DMS53 treated with DMSO at 0.1 percent for 48 hours (cell line): ENCODE data around the gene UST.
"Not testable (repeated sequence)": the region's sequence is repeated elsewhere in the genome, so short reads cannot be mapped to it uniquely, and the experiment has no call there.

ENCODE experiments used
- DNase-seq: peaks from one replicate; lab custom pipeline; 2025; ENCODE audit not compliant: unreplicated experiment; lab: John Stamatoyannopoulos, UW

Gene UST

DNA sequence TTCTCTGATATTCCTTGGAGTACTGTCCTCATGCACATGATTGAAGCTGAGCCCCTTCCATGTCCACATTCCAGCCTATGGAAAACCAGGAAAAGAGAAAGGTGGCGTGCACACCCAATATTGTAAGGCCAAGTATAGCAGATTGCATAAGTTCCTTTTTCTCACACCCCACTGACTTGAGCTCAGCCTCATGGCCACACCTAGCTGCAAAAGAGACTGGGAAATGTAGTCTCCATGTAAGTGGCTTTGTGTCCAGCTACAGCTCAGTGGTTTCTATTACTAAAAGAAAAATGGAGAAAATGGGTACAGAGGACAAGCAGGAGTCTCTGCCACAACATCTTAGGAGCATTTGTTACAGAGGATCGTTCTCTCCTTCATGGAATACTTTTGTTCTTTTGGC lies 10.8 kb upstream of the UST start:
- no peak for DNase-seq

DNA sequence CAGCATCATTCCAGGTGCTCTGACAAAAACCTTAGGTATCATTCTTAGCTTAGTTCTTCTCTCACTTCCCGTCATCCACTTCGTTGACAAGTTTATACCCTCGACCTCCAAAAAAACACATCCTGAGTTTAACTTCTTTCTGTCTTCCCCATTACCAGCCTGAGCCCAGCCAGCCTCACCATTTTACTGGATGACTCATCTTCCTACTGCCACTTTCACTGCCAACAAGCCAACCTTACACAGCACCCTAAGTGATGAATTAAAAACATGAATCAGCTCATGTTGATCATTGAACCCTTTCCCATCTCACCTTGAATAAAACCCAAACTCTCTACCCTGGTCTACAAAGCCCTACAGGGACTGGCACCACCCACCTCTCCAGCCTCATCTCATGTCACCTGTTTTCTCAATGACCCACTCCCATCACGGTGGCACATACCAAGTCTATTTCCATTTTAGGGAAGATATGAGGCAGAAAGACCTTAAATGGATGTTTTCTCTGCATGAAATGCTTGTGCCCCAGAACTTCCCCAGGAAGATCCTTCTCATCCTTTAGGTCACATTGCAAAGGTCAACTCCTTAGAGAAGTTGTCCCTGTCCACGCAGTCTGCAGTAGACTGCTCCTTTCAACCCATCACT lies 9.9 kb upstream of the UST start:
- no peak for DNase-seq

DNA sequence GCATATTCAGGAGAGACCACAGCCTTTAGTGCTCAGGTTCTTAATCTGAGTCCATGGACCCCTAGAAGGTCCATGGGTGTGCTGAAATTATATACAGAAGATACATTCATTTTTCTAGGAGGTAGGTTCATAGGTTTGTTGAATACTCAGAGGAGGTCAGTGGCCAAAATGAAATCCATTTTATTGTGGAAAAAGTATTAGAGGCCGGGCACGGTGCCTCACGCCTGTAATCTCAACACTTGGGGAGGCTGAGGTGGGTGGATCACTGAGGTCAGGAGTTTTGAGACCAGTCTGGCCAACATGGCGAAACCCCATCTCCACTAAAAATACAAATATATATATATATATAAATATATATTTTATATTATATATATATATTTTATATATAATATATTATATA lies 9.0 kb upstream of the UST start:
- DNase-seq = no peak

DNA sequence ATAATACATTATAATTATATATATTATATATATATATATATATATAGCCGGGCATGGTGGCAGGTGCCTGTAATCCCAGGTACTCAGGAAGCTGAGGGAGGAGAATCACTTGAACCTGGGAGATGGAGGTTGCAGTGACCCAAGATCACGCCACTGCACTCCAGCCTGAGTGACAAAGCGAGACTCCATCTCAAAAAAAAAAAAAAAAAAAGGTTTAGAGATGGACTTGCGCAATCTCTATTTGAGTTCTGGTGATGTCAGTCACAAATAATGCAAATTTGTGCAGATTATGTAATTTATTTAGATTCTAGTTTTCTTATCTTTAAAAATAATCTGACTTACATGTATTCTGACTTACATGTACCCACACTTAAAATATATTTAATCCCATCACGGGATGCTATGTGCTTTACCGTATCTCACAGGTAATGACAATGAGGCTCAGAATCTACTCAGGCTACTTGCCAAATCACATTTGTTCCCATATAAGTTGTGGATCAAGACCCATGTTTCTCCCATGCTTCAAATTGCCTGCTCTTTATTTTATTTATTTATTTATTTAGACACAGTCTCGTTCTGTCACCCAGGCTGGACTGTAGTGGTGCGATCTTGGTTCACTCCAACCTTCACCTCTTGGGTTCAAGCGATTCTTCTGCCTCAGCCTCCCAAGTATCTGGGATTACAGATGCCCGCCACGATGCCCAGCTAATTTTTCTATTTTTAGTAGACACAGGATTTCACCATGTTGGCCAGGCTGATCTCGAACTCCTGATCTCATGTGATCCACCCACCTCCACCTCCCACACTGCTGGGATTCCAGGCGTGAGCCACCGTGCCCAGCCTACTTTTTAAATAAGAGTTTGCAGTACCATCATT lies 7.6 kb upstream of the UST start:
- no peak for DNase-seq

DNA sequence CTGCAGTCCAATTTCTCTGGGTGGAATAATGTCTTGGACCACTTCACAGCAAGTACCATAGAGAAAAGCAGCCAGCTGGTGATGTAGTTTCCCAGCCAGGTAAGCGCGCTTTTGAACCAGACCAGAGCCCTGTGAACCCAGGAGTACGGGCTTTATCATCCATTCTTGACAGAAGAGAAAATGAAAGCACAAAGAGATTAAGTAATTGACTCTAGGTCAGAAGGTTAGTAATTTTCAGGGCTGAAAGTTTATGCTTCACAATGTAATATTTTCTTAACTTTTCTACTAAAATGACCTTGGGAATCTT lies 7.1 kb upstream of the UST start:
- no peak for DNase-seq

DNA sequence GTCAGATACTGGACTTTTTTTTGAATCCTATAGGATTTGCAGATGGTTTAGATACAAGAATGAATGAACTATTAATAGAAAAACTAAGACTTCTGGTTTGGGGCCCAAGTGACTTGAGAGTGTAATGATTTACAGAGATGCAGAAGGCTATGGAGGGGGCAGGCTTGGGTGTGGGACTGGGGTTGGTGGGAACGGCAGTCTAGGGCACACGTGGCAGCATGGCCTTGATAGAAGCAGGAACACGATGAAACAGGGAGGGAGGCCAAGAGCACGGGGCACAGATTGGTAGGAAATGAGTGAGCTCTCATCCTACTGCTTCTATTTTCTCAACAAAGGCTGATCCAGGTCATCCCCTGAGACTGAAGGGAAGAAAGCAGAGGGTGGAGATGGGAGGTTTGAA lies 3.4 kb upstream of the UST start:
- no peak for DNase-seq

DNA sequence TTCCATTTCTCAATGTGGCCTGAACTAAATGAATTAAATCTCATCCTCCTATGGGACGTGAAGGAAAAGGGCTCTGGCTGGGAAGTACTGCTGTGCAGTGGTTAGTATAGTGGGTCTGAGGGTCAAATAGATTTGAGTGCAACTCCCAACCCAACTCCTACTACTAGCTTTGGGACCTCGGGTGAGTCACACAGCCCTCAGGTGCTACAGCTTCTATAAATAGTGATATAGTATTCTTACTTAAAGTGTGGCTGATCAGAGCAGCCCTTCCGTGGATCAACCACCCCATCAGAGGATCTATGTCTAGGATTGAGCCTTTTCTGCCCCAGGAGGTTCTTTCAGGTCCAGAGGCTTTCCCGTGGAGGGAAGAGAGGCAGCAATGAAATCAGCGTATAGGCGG lies 904 bp upstream of the UST start:
- DNase-seq = no peak

DNA sequence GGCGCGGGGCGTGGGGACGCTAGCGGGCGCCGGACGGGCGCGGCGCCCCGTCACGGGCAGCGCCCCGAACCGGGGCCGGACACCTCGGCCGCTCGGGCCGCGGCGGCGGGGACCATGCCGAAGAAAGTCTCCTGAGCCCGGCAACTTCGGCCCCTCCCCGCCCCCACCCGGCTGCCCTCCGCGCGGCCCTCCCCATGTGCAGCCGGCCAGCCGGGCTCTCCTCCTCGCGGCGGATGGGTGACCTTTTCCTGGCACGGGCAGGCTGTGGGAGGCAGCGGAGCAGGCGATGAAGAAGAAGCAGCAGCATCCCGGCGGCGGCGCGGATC lies 278 bp downstream of the UST start:
- DNase-seq = peak; percentile 2

DNA sequence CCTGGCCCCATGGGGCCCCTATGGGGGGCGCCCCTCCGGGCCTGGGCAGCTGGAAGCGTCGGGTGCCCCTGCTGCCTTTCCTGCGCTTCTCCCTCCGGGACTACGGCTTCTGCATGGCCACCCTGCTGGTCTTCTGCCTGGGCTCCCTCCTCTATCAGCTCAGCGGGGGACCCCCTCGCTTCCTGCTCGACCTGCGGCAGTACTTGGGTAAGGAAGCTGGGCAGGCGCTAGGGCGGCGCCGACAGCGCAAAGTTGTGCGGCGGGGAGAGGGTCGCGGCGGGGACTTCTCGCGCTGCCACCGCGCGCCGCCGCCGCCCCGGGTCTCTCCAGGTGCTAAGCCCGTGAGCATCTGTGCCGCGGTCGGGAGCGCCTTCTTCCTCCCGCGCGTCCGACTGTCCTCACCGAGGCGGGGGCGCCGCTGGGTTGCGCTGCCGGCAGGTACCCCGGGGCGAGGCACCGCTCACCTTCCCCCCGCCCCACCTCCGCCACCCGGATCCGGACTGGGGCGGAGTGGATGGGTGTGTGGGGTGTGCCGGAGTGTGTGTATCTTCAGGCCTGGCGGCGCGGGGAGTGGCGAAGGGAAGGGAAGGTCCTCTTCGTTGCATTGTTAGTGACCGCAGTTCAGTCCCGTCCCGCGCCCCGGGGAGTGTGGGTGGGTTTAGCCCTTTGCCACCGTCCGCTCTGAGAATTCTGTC lies 788 bp downstream of the UST start:
- peak; percentile 13 for DNase-seq

DNA sequence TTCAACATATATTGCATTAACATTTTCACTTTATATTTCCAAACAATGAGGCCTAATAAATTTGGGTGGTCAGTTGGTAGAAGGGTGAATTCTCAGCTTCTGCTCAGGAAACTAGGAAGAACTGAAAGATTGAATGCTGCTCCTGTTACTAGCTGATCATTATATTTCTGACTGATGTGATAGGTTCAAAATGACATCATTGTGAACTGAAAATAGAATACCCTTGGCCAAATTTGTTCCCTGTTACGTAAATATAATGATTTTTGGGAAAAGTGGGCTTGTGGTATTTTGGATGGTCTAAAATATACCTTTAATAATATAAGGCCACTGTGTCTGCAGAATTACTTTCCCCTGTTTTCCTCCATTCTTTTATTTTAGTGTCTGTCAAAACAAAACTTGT lies 2.8 kb downstream of the UST start:
- DNase-seq = no peak

DNA sequence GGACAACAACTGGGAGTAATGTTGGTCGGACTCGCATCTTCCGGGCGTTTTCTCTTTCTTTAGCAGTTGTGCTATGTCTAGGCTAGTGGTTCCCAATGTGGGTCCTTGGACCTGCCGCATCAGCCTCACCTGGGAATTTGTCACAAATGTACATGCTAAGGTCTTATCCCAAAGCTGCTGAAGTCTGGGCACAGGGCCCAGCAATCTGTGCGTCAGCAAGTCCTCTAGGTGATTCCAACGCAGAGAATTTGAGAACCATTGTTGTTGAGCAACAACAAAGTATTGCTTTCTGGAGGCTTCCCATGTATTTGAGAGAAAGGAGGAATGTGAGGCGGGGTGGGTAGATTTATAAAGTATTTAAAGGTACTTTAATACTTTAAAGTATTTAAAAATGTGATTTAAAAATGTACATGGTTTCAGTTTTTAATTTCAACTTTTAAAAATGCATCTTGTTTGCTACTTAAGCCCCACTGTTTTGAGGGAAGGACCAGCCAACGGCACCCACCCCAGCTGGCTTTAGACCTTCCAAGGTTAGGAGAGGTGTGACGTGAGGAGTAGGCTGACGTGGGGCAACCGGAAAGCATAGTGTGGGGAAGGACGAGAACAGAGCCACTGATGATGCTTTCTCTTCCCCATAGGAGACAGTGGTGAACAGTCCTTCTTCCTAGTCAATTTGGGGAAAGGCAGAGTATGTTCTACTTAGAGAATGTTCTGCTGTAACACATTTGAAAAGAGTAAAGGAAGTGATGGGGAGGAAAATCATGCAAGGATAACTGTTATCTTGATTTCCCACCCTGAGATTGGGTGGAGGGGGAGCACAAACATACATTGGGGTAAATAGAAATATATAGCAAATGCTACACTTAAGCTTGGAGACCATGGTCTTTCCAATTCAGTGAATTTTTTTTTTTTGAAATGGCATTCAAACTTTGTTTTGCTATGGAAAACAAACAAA lies 4.3 kb downstream of the UST start:
- DNase-seq = no peak

DNA sequence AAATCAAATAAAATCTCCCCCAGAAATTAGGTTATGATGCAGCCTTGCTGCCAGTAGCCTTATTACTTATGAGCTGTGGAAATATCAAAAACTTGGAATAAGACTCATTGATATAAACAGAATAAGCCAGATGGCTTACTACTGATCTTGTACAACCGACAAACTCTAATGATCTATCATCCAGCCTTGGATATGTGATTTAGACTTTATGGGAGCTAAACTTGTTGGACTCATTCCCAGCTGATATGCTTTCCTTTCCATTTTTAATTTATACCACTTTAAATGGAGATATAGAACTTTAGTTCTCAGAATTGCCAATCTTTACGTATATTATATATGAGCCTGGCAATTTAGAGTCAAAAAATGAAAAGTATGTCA lies 5.0 kb downstream of the UST start:
- no peak for DNase-seq

DNA sequence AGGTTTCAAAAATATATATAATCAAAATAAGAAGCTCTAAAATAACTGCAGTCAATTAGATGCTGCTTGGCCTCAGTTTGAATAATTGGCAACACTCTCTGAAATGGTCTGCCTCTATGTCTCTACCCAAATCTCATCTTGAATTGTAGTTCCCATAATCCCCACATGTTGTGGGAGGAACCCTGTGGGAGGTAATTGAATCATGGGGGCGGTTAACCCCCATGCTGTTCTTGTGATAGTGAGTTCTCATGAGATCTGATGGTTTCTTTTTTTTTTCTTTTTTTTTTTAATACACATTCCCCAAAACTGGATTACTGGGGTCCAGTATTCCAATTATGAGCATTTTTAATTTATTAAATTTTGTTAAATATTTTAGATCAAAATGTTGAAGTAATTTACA lies 8.5 kb downstream of the UST start:
- not testable (repeated sequence) for DNase-seq

DNA sequence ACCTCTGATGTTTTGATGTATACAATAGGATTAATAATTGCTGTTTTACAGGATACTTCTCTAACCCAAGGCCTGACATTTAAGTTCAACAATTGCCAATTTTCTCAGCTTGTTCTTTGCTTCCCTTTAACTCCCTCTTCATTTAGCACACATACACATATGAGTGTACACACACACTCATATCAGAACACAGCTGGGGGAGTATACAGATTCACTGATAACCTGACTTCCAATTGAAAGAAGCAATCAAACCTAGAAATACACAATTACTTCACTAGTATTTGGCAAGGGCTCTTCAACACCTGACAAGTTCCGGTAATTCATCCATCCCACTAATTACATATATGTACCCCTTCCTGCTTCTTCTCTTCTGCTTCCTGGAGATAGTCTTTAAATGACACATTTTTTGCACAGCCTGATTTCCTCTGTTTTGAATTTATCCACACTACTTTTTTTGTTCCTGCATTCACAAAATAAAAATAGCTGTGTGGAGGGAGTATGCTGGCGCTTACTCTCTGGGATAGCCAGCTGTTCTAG lies 11.2 kb downstream of the UST start:
- no peak for DNase-seq

DNA sequence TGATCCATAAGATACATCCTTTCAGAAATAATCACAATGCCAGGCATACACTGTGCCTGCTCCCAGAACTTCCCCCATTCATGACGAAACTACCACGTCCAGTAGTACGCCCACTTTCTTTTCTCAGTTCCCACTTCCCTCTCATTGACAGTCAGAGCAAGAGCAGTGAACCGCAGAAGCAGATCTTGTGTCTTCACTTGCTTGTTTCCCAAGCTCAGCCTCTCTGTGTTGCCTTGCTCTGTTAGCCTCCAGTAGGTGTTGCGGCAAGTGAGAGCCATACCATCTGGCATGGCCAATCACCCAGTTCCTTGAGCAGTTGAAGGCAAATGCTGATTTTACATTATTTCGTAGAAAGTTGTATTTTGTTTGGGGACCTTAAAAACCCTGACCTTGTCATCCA lies 11.7 kb downstream of the UST start:
- DNase-seq = no peak

DNA sequence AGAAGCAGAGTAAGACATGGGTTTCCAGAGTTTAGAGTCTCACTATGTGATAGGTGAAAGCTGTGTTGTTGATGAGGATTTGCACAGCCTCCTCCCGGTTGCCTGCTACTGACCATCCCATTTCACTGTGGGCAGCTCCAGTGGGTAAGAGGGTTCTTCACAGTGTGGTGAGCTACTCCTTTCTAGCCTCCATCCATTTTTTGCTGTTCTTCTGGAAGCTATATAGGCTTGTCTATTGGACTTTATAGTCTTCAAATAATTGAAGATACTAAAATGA lies 13.4 kb downstream of the UST start:
- DNase-seq = no peak

DNA sequence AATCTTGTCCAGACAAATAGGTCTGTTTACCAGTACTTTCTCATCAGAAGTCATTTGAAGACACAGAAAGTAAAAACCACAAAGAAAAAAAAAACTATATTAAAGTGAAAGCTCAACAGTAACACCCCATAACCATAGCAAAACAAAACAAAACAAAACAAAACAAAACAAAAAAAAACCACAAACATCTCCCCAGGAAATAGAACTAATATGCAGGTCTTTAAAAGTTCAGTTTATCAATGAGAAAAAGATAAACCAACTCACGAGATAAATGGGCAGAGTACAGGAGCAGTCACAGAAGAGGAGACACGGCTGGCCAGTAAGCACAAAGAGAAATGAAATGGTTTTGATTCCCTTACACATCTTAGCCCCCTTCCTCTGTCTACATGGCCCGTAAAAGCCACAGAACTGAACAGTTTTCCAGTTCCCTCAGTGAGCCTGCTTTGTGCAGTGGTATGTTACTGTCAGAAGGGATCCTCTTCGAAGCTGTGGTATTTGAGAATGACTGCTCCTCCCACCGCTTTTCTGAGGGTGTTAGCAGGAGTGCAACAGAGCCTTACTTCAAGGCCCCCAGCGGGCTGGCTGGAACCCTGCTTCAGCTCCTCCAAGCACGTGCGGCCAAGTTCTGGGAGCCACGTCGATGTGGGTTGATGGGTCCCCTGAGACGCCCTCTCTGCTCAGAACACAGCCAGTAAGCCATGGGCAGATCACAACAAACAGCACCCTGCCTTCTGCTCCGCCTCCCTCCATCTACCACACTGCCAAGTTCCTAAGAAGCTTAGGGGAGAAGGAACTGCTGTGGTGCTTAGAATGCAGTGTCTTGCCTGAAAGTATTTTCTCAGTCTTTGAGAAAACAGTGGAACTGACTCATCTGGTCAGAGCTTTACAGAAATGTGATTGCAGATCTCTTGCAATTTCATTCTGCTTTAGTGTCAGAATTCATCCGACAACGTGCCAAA lies 14.0 kb downstream of the UST start:
- no peak for DNase-seq

DNA sequence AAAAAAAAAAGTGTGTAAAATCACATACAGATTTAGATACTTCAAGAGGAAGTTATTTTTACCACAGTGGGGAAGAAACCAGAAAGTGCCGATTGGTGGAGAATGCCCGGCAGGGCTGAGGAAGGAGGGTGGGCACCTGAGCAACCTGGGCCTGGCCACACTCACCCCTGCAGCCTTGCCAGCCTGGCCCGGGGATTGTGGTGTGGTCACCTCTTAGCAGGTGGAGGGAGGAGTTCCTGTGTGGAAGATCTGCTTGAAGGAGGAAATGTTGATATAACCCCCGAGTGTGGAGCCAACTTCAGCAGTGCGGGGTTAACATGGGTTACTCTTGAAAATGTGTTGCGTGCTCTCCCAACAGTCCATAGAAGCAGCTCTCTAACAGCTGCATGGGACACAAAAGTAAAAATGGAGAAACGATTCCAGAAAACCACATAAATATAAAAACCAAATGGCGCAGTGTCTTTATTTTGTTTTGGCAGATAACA lies 14.7 kb downstream of the UST start:
- no peak for DNase-seq

DNA sequence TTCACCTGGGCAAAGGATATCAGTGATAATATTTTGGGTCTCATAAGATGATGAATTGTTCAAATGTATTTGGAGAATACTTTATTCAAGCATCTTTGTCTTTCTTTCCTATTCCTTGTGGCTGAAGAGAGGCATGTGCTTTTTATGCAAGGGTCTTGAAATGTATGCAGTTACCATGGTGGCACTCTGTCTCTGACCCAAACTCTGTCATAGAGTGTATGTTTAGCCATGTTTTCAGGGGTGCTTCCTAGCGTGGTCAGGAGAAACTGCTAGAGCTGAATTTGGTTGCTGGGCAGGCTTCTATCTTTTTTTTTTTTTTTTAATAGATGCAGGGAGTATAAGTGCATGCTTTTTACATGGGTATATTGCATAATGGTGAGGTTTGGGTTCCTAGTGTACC lies 15.4 kb downstream of the UST start:
- no peak for DNase-seq
